ENCODE measurements around the gene ULBP2.
"Not testable (repeated sequence)": the region's sequence is repeated elsewhere in the genome, so short reads cannot be mapped to it uniquely, and the experiment has no call there.

Gene ULBP2

GRCh38 chr6:149974394-149974793 lies 32.6 kb downstream of the ULBP2 start:
- peak; percentile 4 for DNase-seq

- DNase-seq, result peak; percentile 2
These were observed 33.0 kb downstream of the ULBP2 start for GRCh38 chr6:149974825-149975224.

GRCh38 chr6:149975400-149975799 lies 33.6 kb downstream of the ULBP2 start:
- no peak for DNase-seq

- peak; percentile 16 for DNase-seq
These were observed 35.4 kb downstream of the ULBP2 start for GRCh38 chr6:149977221-149977620.

GRCh38 chr6:149978610-149979009 lies 36.8 kb downstream of the ULBP2 start:
- DNase-seq, result no peak

GRCh38 chr6:149979293-149979692 lies 37.5 kb downstream of the ULBP2 start:
- DNase-seq, result peak; percentile 39

GRCh38 chr6:149983145-149983544 lies 41.3 kb downstream of the ULBP2 start:
- DNase-seq, result no peak

GRCh38 chr6:149984773-149985172 lies 43.0 kb downstream of the ULBP2 start:
- no peak for DNase-seq

- no peak for DNase-seq
These were observed 43.7 kb downstream of the ULBP2 start for GRCh38 chr6:149985481-149985937.

- DNase-seq, result no peak
These were observed 45.8 kb downstream of the ULBP2 start for GRCh38 chr6:149987602-149988107.

GRCh38 chr6:149988550-149989346 lies 46.9 kb downstream of the ULBP2 start:
- DNase-seq, result no peak

GRCh38 chr6:149990212-149990660 lies 48.4 kb downstream of the ULBP2 start:
- DNase-seq, result no peak

- no peak for DNase-seq
These were observed 49.1 kb downstream of the ULBP2 start for GRCh38 chr6:149990661-149991471.

GRCh38 chr6:149991472-149991795 lies 49.6 kb downstream of the ULBP2 start:
- not testable (repeated sequence) for DNase-seq

- no peak for DNase-seq
These were observed 50.0 kb downstream of the ULBP2 start for GRCh38 chr6:149991838-149992237.

- no peak for DNase-seq
These were observed 53.5 kb downstream of the ULBP2 start for GRCh38 chr6:149995235-149995750.

- DNase-seq, result no peak
These were observed 54.2 kb downstream of the ULBP2 start for GRCh38 chr6:149995971-149996370.

Measured in right forelimb (tissue), 1 donor.